GM18502 (cell line): ENCODE measurements around the gene GAS1.

Experiments used
- ATAC-seq: cut with Tn5 transposase; IDR thresholded peaks from one replicate; pipeline ENCODE4 v1.9.1; 2021; ENCODE audit warnings: mild to moderate bottlenecking; ENCODE audit not compliant: unreplicated experiment, poor library complexity

The GAS1 gene

GRCh38 chr9:86947146-86948073 is at the start of gene GAS1:
GAS1 (minus strand) TSS chr9:86947506; CDS start chr9:86946779, 727 bp downstream.
- ATAC-seq = peak; percentile 68

GRCh38 chr9:86994231-86994630 is 46.9 kb upstream of the GAS1 start:
- ATAC-seq = no peak

- no peak for ATAC-seq
These were observed 46.5 kb upstream of the GAS1 start for GRCh38 chr9:86993830-86994229.

- no peak for ATAC-seq
These were observed 43.8 kb upstream of the GAS1 start for GRCh38 chr9:86991077-86991476.

GRCh38 chr9:86990290-86990689 is 43.0 kb upstream of the GAS1 start:
- ATAC-seq = no peak

- ATAC-seq = no peak
These were observed 40.6 kb upstream of the GAS1 start for GRCh38 chr9:86987900-86988299.

- ATAC-seq = no peak
These were observed 37.9 kb upstream of the GAS1 start for GRCh38 chr9:86985132-86985647.

GRCh38 chr9:86983620-86984259 is 36.4 kb upstream of the GAS1 start:
- no peak for ATAC-seq

- no peak for ATAC-seq
These were observed 35.9 kb upstream of the GAS1 start for GRCh38 chr9:86983249-86983619.

- ATAC-seq = no peak
These were observed 33.5 kb upstream of the GAS1 start for GRCh38 chr9:86980802-86981201.

- ATAC-seq = no peak
These were observed 32.4 kb upstream of the GAS1 start for GRCh38 chr9:86979657-86980056.

- no peak for ATAC-seq
These were observed 31.7 kb upstream of the GAS1 start for GRCh38 chr9:86978922-86979474.

- no peak for ATAC-seq
These were observed 31.1 kb upstream of the GAS1 start for GRCh38 chr9:86978413-86978812.

- ATAC-seq = no peak
These were observed 30.0 kb upstream of the GAS1 start for GRCh38 chr9:86977205-86977835.

- ATAC-seq = no peak
These were observed 28.3 kb upstream of the GAS1 start for GRCh38 chr9:86975606-86976005.

- ATAC-seq = no peak
These were observed 27.7 kb upstream of the GAS1 start for GRCh38 chr9:86975036-86975435.

GRCh38 chr9:86974421-86974820 is 27.1 kb upstream of the GAS1 start:
- no peak for ATAC-seq

GRCh38 chr9:86971742-86972141 is 24.4 kb upstream of the GAS1 start:
- ATAC-seq = no peak

- no peak for ATAC-seq
These were observed 21.1 kb upstream of the GAS1 start for GRCh38 chr9:86968258-86968920.

- no peak for ATAC-seq
These were observed 19.7 kb upstream of the GAS1 start for GRCh38 chr9:86966852-86967511.
